Osteoblast (primary cell): ENCODE measurements around the gene COPA. TPM values are rescaled to one million over a fixed set of nuclear protein-coding genes. Genes with fewer than 3 reads are reported as not detected.

Experiments used
- DNase-seq: peaks from one replicate; pipeline ENCODE4 v3.0.0; 2011; ENCODE audit warnings: low spot score, mixed read lengths; ENCODE audit not compliant: insufficient read length; ENCODE audit errors: missing footprints
- H2AFZ ChIP-seq: 2 replicates; pipeline ENCODE4 v1.6.0; 2011; ENCODE audit warnings: mild to moderate bottlenecking, low read length
- H3K27ac ChIP-seq: 2 replicates; pipeline ENCODE4 v1.5.1; 2011; ENCODE audit warnings: mild to moderate bottlenecking, low read depth, low read length, moderate library complexity
- H3K27me3 ChIP-seq: 2 replicates; pipeline ENCODE4 v1.6.0; 2012; ENCODE audit warnings: mild to moderate bottlenecking, control low read depth, inconsistent platforms, low read length, moderate library complexity; ENCODE audit not compliant: insufficient read depth
- H3K36me3 ChIP-seq: 2 replicates; pipeline ENCODE4 v1.5.1; 2011; ENCODE audit warnings: mild to moderate bottlenecking, low read length, control low read depth, moderate library complexity; ENCODE audit not compliant: insufficient read depth
- H3K4me1 ChIP-seq: 2 replicates; pipeline ENCODE4 v1.5.1; 2011; ENCODE audit warnings: mild to moderate bottlenecking, low read length, control low read depth, moderate library complexity; ENCODE audit not compliant: insufficient read depth
- H3K4me2 ChIP-seq: 2 replicates; pipeline ENCODE4 v1.6.0; 2011; ENCODE audit warnings: mild to moderate bottlenecking, low read length; ENCODE audit not compliant: insufficient read depth
- H3K4me3 ChIP-seq: fragments of 200-600 bp; sonication (generic); 3 replicates; pipeline ENCODE4 v1.5.1; 2012; ENCODE audit warnings: mild to moderate bottlenecking, low read length, inconsistent platforms; ENCODE audit not compliant: insufficient read depth
- H3K79me2 ChIP-seq: 2 replicates; pipeline ENCODE4 v1.6.0; 2012; ENCODE audit warnings: mild to moderate bottlenecking, low read length, control low read depth, inconsistent platforms; ENCODE audit not compliant: insufficient read depth
- H3K9me3 ChIP-seq: 2 replicates; pipeline ENCODE4 v1.5.1; 2011; ENCODE audit warnings: low read depth, low read length, control low read depth
- H4K20me1 ChIP-seq: 2 replicates; pipeline ENCODE4 v1.6.0; 2012; ENCODE audit warnings: mild to moderate bottlenecking, low read length, control low read depth; ENCODE audit not compliant: insufficient read depth
- CTCF ChIP-seq: IDR thresholded peaks from 2 replicates; pipeline ENCODE4 v1.5.1; 2011; ENCODE audit warnings: mild to moderate bottlenecking, low read depth, low read length, moderate library complexity; ENCODE audit errors: extremely low read depth
- total RNA-seq: library from RNA; depleted of rRNA; stranded (reverse); fragments of >200 nt; gene quantifications from 2 replicates; pipeline ENCODE4 v1.2.3, GENCODE V29; 2012

COPA gene
- total RNA-seq, 1 donor: 282 TPM

DNA sequence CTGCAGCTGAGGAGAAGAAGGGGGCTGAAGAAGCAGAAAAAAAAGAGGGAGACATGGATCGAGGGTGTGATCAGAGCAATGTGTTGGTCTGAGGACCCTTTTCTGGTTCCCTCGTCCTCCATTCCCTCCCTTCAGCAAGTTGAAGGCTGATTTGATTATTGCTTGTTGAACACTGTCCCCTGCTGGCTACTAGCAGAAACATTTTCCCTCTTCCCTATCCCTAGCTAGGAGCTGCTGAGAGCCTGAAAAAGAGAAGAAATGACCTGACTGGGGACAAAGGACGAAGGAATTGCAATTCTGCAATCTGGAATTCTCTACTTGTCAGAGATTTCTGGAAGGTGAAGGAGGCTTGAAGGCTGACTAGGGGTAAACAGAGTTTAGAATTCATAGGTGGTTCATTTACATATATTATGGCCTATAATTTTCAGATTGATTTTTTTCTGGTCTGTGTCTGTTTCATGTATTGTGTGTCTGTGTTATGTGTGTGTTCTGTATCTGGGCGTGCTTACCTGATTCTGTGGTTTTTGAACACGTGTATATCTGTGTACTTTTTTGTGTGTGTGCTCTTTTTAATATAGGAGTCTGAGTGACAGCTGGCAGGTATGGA lies 33.6 kb upstream of the COPA start:
- DNase-seq: peak; percentile 92
- no peak overlapping the region for H3K27ac ChIP-seq
- H3K36me3 ChIP-seq: no peaks in the 10 kb centered on the region
- H4K20me1 ChIP-seq: no peaks in the 10 kb centered on the region
- no peak overlapping the region for H3K4me3 ChIP-seq
- H3K79me2 ChIP-seq: no peaks in the 10 kb centered on the region
- peaks cover 16% of the 10 kb centered on the region for H3K4me1 ChIP-seq
- H3K9me3 ChIP-seq: no peaks in the 10 kb centered on the region
- H2AFZ ChIP-seq: no peak overlapping the region
- peaks cover 12% of the 10 kb centered on the region for H3K27me3 ChIP-seq
- TF ChIP-seq CTCF: peak; percentile 98
- no peak overlapping the region for H3K4me2 ChIP-seq

- Histone ChIP-seq H3K4me3 (no peak overlapping the region), H3K27me3 (peaks cover 12% of the 10 kb centered on the region), H3K36me3 (no peaks in the 10 kb centered on the region), H4K20me1 (no peaks in the 10 kb centered on the region), H3K4me1 (peaks cover 16% of the 10 kb centered on the region), H3K4me2 (no peak overlapping the region), H2AFZ (no peak overlapping the region), H3K79me2 (no peaks in the 10 kb centered on the region), H3K9me3 (no peaks in the 10 kb centered on the region), H3K27ac (no peak overlapping the region)
- DNase-seq: no peak
- TF ChIP-seq CTCF: no peak
These were observed 32.9 kb upstream of the COPA start for GRCh38 chr1:160375788-160376524.

GRCh38 chr1:160374306-160375110 lies 31.5 kb upstream of the COPA start:
- H4K20me1 ChIP-seq: no peaks in the 10 kb centered on the region
- no peak overlapping the region for H2AFZ ChIP-seq
- no peak overlapping the region for H3K4me2 ChIP-seq
- no peak for TF ChIP-seq CTCF
- no peak overlapping the region for H3K27ac ChIP-seq
- peaks cover 16% of the 10 kb centered on the region for H3K4me1 ChIP-seq
- DNase-seq: no peak
- H3K9me3 ChIP-seq: no peaks in the 10 kb centered on the region
- H3K27me3 ChIP-seq: peaks cover 9% of the 10 kb centered on the region
- no peaks in the 10 kb centered on the region for H3K36me3 ChIP-seq
- no peaks in the 10 kb centered on the region for H3K79me2 ChIP-seq
- no peak overlapping the region for H3K4me3 ChIP-seq

DNA sequence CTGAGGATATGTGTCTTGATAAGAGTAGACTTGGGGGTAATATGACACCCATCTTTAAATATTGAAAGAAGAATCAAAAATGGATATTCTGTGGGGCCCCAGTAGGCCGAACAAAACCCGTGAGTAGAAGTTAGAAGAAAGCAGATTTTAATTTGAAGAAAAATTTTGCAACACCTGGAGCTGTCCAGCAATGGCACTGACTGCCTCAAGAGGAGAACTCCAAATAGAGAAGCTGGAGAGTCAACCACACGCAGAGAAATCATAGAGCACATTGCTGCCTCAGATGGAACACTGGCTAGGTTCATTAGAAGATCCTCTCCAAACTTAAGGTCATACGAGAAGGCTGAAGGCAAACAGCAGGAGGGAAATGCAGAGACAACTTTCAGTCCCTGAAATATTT lies 30.6 kb upstream of the COPA start:
- Histone ChIP-seq H3K4me3 (no peak overlapping the region), H3K27me3 (peaks cover under 1% of the 10 kb centered on the region), H3K9me3 (no peaks in the 10 kb centered on the region), H2AFZ (no peak overlapping the region), H3K27ac (no peak overlapping the region), H3K36me3 (no peaks in the 10 kb centered on the region), H4K20me1 (no peaks in the 10 kb centered on the region), H3K4me1 (peaks cover 16% of the 10 kb centered on the region), H3K79me2 (no peaks in the 10 kb centered on the region), H3K4me2 (no peak overlapping the region)
- no peak for DNase-seq
- TF ChIP-seq CTCF: no peak
